ENCODE data around the gene TOX2.

Gene TOX2

DNA sequence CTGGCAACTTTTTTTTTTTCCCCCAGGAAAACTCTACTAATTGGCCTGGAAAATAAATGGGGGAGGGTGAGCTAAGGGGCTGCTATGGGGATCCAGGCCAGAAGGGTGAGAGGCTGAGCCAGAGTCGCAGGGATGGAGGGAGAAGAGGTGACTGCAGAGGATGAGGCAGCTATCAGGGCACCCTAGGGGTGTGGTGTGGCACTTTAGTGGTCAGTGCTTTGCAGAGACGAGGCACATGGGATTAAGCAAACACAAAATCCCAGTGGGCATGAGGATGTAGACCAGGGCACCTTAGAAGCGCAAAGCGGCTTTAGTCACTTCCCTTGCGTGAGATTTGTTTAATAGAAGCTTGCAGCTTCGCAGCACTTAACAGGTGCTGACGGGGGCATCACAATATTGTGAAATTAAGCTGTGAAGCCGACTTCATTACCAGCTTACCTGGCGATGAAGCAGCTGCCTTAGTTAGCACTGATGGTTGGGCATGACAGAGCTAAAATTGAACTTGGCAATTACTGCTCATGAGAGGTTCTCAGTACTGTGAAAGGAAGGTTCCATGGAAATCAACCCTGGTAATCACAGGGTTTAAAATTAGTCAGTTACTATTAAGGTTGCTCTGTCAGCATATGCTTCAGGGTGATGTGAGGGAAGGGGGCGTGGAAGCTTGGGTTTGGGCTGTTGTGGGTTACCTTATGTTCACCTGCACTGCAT is 26.0 kb downstream of the TOX2 start:
- peak overlapping the region; percentile 50 for H3K27ac Mint-ChIP-seq
- DNase-seq (ENCODE audit: low spot score) = no peak
- H3K4me3 Mint-ChIP-seq = peak overlapping the region; percentile 2
- H3K27me3 Mint-ChIP-seq (ENCODE audit: low read depth) = peaks cover 11% of the 10 kb centered on the region
- peaks cover 62% of the 10 kb centered on the region for H3K4me1 Mint-ChIP-seq (ENCODE audit: low read depth)
- peaks cover 3% of the 10 kb centered on the region for H3K36me3 Mint-ChIP-seq (ENCODE audit: low read depth)
- H3K9me3 Mint-ChIP-seq = no peaks in the 10 kb centered on the region

DNA sequence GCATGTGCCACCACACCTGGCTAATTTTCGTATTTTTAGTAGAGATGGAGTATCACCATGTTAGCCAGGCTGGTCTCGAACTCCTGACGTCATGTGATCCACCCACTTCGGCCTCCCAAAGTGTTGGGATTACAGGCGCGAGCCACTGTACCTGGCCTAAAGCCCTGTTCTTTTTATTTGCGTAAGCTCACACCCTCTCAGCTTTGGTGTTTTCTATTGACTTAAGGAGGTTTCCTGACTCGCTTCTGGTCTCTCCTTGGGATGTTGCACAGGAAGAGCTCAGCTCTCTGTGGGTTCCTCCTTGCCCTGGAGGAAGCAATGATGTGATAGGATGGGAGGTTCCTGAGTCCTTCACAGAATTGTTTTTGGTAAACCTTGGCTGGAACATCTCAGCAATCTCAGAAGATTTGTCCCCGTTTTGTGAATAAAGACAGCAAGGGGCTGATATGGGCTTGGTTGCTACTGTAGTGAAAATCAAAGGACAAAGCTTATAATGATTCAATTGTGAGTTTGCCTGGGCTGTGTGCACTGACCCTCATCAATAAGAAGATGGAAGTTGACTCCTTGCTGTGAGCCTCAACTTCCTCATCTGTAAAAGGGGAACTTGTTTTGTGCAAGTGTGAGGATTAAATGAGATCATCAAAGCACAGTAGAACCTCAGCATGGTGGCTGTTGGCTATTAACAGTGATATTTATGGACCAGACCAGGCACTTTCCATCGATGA is 27.0 kb downstream of the TOX2 start:
- H3K27ac Mint-ChIP-seq = peak overlapping the region; percentile 84

DNA sequence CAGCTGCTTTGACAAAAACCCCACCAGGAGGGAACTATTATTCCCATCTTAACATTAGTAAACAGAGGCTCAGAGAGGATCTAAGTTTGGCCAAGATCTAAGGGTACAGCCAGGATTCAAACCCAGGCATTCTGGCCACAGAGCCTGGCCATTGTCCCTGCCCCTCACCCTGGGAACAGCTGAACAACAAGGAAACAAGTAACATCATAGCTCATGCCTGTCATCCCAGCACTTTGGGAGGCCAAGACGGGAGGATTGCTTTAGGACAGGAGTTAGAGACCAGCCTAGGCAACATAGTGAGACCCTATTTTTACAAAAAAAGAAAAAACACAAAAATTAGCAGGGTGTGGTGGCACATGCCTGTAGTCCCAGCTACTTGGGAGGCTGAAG is 27.5 kb downstream of the TOX2 start:
- Mint-ChIP-seq H3K27me3 (ENCODE audit: low read depth) (peaks cover 10% of the 10 kb centered on the region), H3K4me3 (peak overlapping the region; percentile 62), H3K9me3 (no peaks in the 10 kb centered on the region), H3K27ac (peak overlapping the region; percentile 84), H3K36me3 (ENCODE audit: low read depth) (peaks cover 3% of the 10 kb centered on the region), H3K4me1 (ENCODE audit: low read depth) (peaks cover 68% of the 10 kb centered on the region)
- DNase-seq (ENCODE audit: low spot score) = no peak

More for the DNA sequence above, 27.0 kb downstream of the TOX2 start:
- Mint-ChIP-seq H3K36me3 (ENCODE audit: low read depth) (peaks cover 3% of the 10 kb centered on the region), H3K27me3 (ENCODE audit: low read depth) (peaks cover 14% of the 10 kb centered on the region), H3K9me3 (no peaks in the 10 kb centered on the region), H3K4me3 (peak overlapping the region; percentile 62), H3K4me1 (ENCODE audit: low read depth) (peaks cover 69% of the 10 kb centered on the region)
- DNase-seq (ENCODE audit: low spot score) = no peak

DNA sequence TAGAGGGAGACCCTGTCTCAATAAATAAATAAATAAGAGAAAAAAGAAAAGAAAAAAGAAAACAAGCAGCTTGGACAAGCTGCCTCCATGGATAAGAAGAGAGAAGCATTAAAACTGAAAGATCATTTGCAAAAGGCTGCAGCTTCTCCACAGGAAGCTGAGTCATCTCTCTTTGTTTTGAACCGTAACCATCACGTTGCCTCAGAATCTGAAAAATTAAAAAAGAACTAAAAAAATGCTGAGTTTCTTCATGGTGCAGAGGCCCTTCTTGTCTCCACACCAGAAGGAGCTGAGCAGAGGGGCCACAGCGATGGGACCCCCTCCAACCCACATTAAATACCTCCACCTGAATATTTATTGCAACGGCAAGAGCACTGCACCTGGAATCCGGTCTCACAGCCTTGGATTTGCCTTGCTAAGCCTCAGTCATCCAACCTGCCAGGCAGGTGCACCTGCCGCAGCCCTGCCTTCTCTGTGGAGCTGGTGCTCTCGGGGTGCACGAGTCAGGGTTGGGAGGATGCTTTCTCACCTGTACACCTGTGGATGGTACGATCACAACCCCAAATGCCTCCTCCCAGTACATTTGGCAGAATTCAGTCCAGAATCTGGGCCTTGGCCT is 28.1 kb downstream of the TOX2 start:
- DNase-seq (ENCODE audit: low spot score) = peak; percentile 24
- H3K27me3 Mint-ChIP-seq (ENCODE audit: low read depth) = peaks cover 14% of the 10 kb centered on the region
- H3K27ac Mint-ChIP-seq = peak overlapping the region; percentile 84
- H3K4me1 Mint-ChIP-seq (ENCODE audit: low read depth) = peaks cover 73% of the 10 kb centered on the region
- no peaks in the 10 kb centered on the region for H3K9me3 Mint-ChIP-seq
- H3K36me3 Mint-ChIP-seq (ENCODE audit: low read depth) = peaks cover 3% of the 10 kb centered on the region
- peak overlapping the region; percentile 62 for H3K4me3 Mint-ChIP-seq

DNA sequence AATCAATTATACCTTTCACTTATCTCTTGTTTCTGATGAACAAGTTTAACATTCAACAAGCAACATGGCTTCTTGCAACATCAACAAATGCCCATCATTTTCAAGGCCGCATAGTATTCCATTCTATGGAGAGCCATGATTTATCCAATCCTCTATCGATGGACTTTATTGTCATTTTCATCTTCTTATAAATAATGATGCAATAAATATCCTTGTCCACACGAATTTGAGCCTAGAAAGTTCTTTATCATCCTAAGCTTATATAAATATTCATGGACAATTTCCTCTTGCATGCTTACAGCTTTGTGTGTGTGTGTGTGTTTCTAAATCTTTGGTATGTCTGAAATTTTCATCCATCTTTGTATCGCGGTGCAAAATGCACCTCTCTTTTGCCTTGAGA is 29.1 kb downstream of the TOX2 start:
- Mint-ChIP-seq H3K27me3 (ENCODE audit: low read depth) (peaks cover 14% of the 10 kb centered on the region), H3K9me3 (no peaks in the 10 kb centered on the region), H3K27ac (peak overlapping the region; percentile 4), H3K36me3 (ENCODE audit: low read depth) (peaks cover 3% of the 10 kb centered on the region), H3K4me1 (ENCODE audit: low read depth) (peaks cover 79% of the 10 kb centered on the region), H3K4me3 (peak overlapping the region; percentile 0)
- no peak for DNase-seq (ENCODE audit: low spot score)

DNA sequence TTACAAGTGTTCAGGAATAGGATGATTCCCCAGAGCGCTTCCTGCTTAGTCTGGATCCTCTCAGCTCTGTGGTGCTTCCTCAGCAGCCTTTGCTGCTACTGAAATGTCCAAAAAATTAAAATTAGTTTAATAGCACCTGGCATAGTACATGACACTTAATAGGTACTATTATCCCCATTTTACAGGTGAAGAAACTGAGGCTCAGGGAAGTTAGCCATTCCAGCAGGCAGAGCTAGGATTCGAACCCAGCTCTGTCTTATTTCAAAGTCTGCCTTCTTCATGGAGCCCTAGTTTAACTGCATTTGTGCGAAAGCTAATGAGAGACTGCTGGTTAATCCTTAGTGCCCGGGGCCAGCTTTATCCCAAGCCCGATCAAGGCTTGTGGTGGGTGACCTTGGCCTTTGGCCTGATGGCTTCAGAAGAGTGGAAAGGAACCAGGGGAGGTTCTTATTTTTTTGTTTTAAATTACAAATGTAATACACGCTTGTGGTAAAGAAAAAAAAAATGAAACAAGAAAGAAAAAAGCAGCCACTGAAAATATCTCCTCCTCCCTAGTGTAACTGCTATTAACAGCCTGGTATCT is 30.1 kb downstream of the TOX2 start:
- Mint-ChIP-seq H3K9me3 (no peaks in the 10 kb centered on the region), H3K4me3 (no peak overlapping the region), H3K27me3 (ENCODE audit: low read depth) (peaks cover 22% of the 10 kb centered on the region), H3K36me3 (ENCODE audit: low read depth) (peaks cover 3% of the 10 kb centered on the region), H3K4me1 (ENCODE audit: low read depth) (peaks cover 80% of the 10 kb centered on the region), H3K27ac (no peak overlapping the region)
- no peak for DNase-seq (ENCODE audit: low spot score)

DNA sequence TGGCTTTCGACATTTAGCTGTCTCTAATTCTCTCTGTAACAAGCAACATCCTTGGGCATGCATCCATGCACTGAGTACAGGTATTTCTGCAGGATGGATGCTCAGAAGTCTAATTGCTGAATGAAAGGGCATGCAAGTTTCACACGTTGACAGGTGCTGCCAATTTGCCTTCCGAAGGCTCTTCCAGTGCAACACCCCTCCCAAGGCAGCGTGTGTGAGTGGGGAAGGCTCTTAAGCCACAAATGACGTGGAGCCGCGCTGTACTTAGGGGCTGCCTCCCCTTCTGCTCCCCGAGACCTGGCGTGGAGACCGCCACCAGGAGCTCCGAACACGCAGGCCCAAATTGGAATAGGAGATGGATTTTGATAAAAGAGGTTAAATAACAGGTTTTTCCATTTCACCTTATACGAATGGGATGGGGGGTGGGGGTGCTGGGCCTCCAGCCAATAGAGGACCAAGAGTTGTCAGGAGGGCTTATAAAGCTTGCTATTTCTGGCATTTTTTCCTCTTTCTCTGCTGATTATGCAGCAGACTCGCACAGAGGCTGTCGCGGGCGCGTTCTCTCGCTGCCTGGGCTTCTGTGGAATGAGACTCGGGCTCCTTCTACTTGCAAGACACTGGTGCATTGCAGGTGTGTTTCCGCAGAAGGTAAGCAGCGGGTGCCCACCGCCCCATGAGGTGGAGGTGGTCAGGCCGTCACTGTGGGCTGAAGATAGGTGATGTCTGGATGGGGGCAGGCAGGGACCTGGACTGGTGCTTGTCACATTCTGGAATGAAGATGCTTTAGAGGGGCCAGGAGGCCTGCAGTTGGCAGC is 30.9 kb downstream of the TOX2 start:
- H3K4me3 Mint-ChIP-seq = no peak overlapping the region
- H3K27me3 Mint-ChIP-seq (ENCODE audit: low read depth) = peaks cover 22% of the 10 kb centered on the region
- H3K27ac Mint-ChIP-seq = no peak overlapping the region
- peaks cover 80% of the 10 kb centered on the region for H3K4me1 Mint-ChIP-seq (ENCODE audit: low read depth)
- DNase-seq (ENCODE audit: low spot score) = no peak
- peaks cover 3% of the 10 kb centered on the region for H3K36me3 Mint-ChIP-seq (ENCODE audit: low read depth)
- no peaks in the 10 kb centered on the region for H3K9me3 Mint-ChIP-seq

DNA sequence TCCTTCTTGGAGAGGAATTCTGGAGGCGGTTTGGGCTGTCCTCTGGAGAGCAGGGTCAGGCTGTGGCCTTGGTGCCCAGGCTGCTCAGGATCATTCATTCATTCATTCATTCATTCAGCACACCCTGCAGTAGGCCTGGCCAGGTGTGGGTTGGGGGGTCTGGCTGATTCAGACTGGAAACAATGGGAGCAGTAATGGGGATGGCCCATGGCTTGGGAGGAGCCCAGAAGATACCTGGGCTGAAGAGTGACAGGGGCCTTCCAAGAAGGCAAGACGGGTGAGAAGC is 31.5 kb downstream of the TOX2 start:
- Mint-ChIP-seq H3K9me3 (no peaks in the 10 kb centered on the region), H3K4me3 (no peak overlapping the region), H3K36me3 (ENCODE audit: low read depth) (peaks cover 4% of the 10 kb centered on the region), H3K4me1 (ENCODE audit: low read depth) (peaks cover 76% of the 10 kb centered on the region), H3K27ac (no peak overlapping the region), H3K27me3 (ENCODE audit: low read depth) (peaks cover 22% of the 10 kb centered on the region)
- DNase-seq (ENCODE audit: low spot score) = no peak

DNA sequence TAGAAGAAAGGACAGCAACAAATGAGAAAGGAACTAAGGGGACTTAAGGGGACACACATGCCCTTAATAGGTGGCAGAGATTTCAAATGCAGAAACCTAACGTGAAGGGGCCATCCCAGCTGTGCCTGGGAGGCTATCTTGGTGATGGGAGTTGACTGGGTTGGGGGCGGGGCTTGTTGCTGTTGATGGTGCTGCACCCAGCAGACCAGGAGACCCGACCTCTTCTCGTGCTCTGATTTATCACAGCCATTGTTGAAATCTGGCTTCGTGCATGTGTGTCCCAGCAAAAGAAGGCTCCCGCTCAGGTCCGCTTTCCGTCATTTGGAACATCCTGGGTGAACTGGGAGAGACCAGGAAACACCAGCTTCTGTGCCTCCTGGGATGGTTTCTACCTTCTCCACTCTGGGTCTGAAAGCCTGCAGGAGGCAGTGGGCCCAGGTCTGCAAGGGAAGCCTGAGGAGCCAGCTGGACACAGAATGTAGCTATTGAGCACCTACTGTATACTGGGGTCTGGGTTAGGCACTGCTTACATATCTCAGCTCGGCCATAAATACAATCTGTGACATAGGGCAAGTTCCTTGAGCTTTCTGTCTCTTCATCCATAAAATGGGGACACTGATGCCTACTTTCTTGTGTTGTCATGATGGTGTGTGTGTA is 32.1 kb downstream of the TOX2 start:
- H3K27me3 Mint-ChIP-seq (ENCODE audit: low read depth) = peaks cover 22% of the 10 kb centered on the region
- H3K9me3 Mint-ChIP-seq = no peaks in the 10 kb centered on the region
- no peak overlapping the region for H3K4me3 Mint-ChIP-seq
- peaks cover 4% of the 10 kb centered on the region for H3K36me3 Mint-ChIP-seq (ENCODE audit: low read depth)
- DNase-seq (ENCODE audit: low spot score) = no peak
- H3K4me1 Mint-ChIP-seq (ENCODE audit: low read depth) = peaks cover 73% of the 10 kb centered on the region
- H3K27ac Mint-ChIP-seq = no peak overlapping the region

DNA sequence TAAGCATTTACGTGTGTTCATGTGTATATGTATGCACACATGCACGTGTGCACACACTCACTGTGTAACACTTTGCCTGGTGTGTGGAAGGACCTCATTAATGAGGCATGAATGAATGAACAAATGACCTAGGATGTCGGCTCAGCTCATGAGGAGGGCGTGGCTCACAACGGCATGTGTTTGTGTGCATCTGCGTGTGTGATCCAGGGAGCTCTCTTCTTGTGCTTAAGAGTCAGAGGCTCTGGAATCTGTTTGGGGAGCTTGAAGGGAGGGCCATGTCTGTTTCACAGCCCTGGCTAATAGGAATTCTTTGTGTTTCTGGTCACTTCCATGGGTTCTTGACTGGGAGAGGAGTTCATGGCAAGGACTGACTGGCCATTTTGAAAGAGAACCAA is 32.7 kb downstream of the TOX2 start:
- H3K36me3 Mint-ChIP-seq (ENCODE audit: low read depth) = peaks cover 4% of the 10 kb centered on the region
- H3K4me1 Mint-ChIP-seq (ENCODE audit: low read depth) = peaks cover 70% of the 10 kb centered on the region
- no peak overlapping the region for H3K4me3 Mint-ChIP-seq
- peaks cover 24% of the 10 kb centered on the region for H3K27me3 Mint-ChIP-seq (ENCODE audit: low read depth)
- no peak for DNase-seq (ENCODE audit: low spot score)
- no peak overlapping the region for H3K27ac Mint-ChIP-seq
- H3K9me3 Mint-ChIP-seq = no peaks in the 10 kb centered on the region

DNA sequence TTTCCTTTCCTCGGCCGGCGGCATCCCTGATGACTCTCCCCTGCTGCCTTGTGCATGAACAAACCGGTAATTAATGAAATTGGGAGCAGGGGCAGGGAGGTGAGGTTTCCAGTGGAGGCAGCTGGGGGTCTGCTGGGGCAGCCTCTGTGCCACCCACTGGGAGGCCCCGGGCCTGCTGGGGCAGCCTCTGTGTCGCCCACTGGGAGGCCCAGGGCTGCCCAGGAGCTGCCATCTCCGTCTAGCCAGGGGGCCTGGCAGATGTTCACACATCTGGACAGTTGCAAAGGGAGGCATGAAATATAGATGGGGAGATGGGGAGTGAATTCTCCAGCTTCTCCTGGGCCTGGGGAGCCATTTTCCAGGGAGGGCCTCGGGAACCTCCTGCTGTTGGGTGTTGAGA is 33.8 kb downstream of the TOX2 start:
- no peak overlapping the region for H3K4me3 Mint-ChIP-seq
- DNase-seq (ENCODE audit: low spot score) = no peak
- peaks cover 69% of the 10 kb centered on the region for H3K4me1 Mint-ChIP-seq (ENCODE audit: low read depth)
- no peaks in the 10 kb centered on the region for H3K9me3 Mint-ChIP-seq
- peaks cover 4% of the 10 kb centered on the region for H3K36me3 Mint-ChIP-seq (ENCODE audit: low read depth)
- H3K27ac Mint-ChIP-seq = no peak overlapping the region
- peaks cover 33% of the 10 kb centered on the region for H3K27me3 Mint-ChIP-seq (ENCODE audit: low read depth)

DNA sequence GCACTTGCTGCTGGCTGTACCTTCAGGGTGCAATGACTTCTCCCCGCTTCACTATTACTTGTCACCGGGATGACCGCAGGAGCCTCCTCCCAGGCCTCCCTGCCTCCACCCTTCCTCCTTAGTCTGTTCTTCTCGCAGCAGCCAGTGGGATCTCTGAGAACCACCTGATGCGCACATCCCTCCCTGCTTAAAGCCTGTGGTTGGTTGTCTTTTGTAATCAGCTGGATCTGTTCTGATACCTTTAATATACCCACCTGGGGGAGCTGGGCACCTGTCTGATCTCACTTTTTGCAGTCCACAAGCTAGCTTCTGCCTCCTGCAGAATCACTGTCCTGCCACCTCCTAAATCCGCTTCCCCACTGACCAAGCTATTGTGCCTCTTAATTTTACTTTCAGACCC is 34.6 kb downstream of the TOX2 start:
- Mint-ChIP-seq H3K4me1 (ENCODE audit: low read depth) (peaks cover 72% of the 10 kb centered on the region), H3K4me3 (peak overlapping the region; percentile 65), H3K27ac (no peak overlapping the region), H3K27me3 (ENCODE audit: low read depth) (peaks cover 34% of the 10 kb centered on the region), H3K9me3 (no peaks in the 10 kb centered on the region), H3K36me3 (ENCODE audit: low read depth) (peaks cover 1% of the 10 kb centered on the region)
- no peak for DNase-seq (ENCODE audit: low spot score)
